Measurements from ENCODE around the gene GPC3.

Gene GPC3

GRCh38 chrX:133786382-133786781, 199.0 kb downstream of the GPC3 start:
- no peak for DNase-seq
- H3K27me3 ChIP-seq (ENCODE audit: insufficient read depth, low read length, poor library complexity) = no peaks in the 10 kb centered on the region
- H3K27ac ChIP-seq (ENCODE audit: low read depth, low read length) = no peak overlapping the region
- peak overlapping the region; percentile 28 for H2BK120ac ChIP-seq (ENCODE audit: low read depth, low read length)
- H3K36me3 ChIP-seq (ENCODE audit: control insufficient read depth, insufficient read depth, low read length) = no peaks in the 10 kb centered on the region
- H4K8ac ChIP-seq (ENCODE audit: low read depth, low read length) = no peak overlapping the region
- no peaks in the 10 kb centered on the region for H3K79me1 ChIP-seq (ENCODE audit: low read length)
- H3K18ac ChIP-seq (ENCODE audit: low read length) = no peak overlapping the region
- H2BK5ac ChIP-seq (ENCODE audit: low read length) = no peak overlapping the region
- no peak overlapping the region for H4K5ac ChIP-seq (ENCODE audit: low read length)
- H3K4me1 ChIP-seq (ENCODE audit: control insufficient read depth, low read depth, low read length) = no peaks in the 10 kb centered on the region
- H3K56ac ChIP-seq (ENCODE audit: low read length) = no peak overlapping the region
- no CpG with 5 or more reads among the region's 8 CpGs for WGBS (ENCODE audit: extremely low coverage, insufficient coverage, low lambda C conversion rate)
- H3K4me2 ChIP-seq (ENCODE audit: low read length) = no peak overlapping the region
- no peak overlapping the region for H3K4me3 ChIP-seq (ENCODE audit: low read length)
- H3K23ac ChIP-seq (ENCODE audit: low read length) = no peak overlapping the region
- no peaks in the 10 kb centered on the region for H3K79me2 ChIP-seq (ENCODE audit: control insufficient read depth, insufficient read depth, low read length)
- no peak overlapping the region for H2AK5ac ChIP-seq (ENCODE audit: low read length)
- H3K4ac ChIP-seq (ENCODE audit: low read depth, low read length) = peak overlapping the region; percentile 24
- no peak overlapping the region for H3K9ac ChIP-seq (ENCODE audit: low read length)
- H2BK15ac ChIP-seq (replicated peaks; ENCODE audit: low read depth) = no peak overlapping the region

- Histone ChIP-seq H4K5ac (ENCODE audit: low read length) (no peak overlapping the region), H3K56ac (ENCODE audit: low read length) (no peak overlapping the region), H3K23ac (ENCODE audit: low read length) (no peak overlapping the region), H3K27me3 (ENCODE audit: insufficient read depth, low read length, poor library complexity) (no peaks in the 10 kb centered on the region), H2AK5ac (ENCODE audit: low read length) (no peak overlapping the region), H2BK5ac (ENCODE audit: low read length) (no peak overlapping the region), H3K9ac (ENCODE audit: low read length) (no peak overlapping the region), H3K4me2 (ENCODE audit: low read length) (no peak overlapping the region), H3K79me1 (ENCODE audit: low read length) (no peaks in the 10 kb centered on the region), H2BK15ac (replicated peaks; ENCODE audit: low read depth) (no peak overlapping the region), H3K79me2 (ENCODE audit: control insufficient read depth, insufficient read depth, low read length) (no peaks in the 10 kb centered on the region), H2BK120ac (ENCODE audit: low read depth, low read length) (no peak overlapping the region), H3K4me3 (ENCODE audit: low read length) (no peak overlapping the region), H3K27ac (ENCODE audit: low read depth, low read length) (no peak overlapping the region), H3K36me3 (ENCODE audit: control insufficient read depth, insufficient read depth, low read length) (no peaks in the 10 kb centered on the region), H4K8ac (ENCODE audit: low read depth, low read length) (no peak overlapping the region), H3K18ac (ENCODE audit: low read length) (no peak overlapping the region), H3K4ac (ENCODE audit: low read depth, low read length) (no peak overlapping the region), H3K4me1 (ENCODE audit: control insufficient read depth, low read depth, low read length) (no peaks in the 10 kb centered on the region)
- WGBS (ENCODE audit: extremely low coverage, insufficient coverage, low lambda C conversion rate) = no CpG with 5 or more reads among the region's 2 CpGs
- no peak for DNase-seq
These were observed 202.1 kb downstream of the GPC3 start for GRCh38 chrX:133783274-133783673.

- Histone ChIP-seq H3K18ac (ENCODE audit: low read length) (no peak overlapping the region), H3K79me1 (ENCODE audit: low read length) (no peaks in the 10 kb centered on the region), H3K79me2 (ENCODE audit: control insufficient read depth, insufficient read depth, low read length) (no peaks in the 10 kb centered on the region), H4K5ac (ENCODE audit: low read length) (no peak overlapping the region), H3K4ac (ENCODE audit: low read depth, low read length) (no peak overlapping the region), H4K8ac (ENCODE audit: low read depth, low read length) (no peak overlapping the region), H3K23ac (ENCODE audit: low read length) (no peak overlapping the region), H2BK5ac (ENCODE audit: low read length) (no peak overlapping the region), H3K4me3 (ENCODE audit: low read length) (no peak overlapping the region), H3K4me1 (ENCODE audit: control insufficient read depth, low read depth, low read length) (no peaks in the 10 kb centered on the region), H3K27ac (ENCODE audit: low read depth, low read length) (no peak overlapping the region), H2BK120ac (ENCODE audit: low read depth, low read length) (no peak overlapping the region), H3K56ac (ENCODE audit: low read length) (no peak overlapping the region), H2AK5ac (ENCODE audit: low read length) (no peak overlapping the region), H3K36me3 (ENCODE audit: control insufficient read depth, insufficient read depth, low read length) (no peaks in the 10 kb centered on the region), H3K9ac (ENCODE audit: low read length) (no peak overlapping the region), H3K27me3 (ENCODE audit: insufficient read depth, low read length, poor library complexity) (no peaks in the 10 kb centered on the region), H3K4me2 (ENCODE audit: low read length) (no peak overlapping the region), H2BK15ac (replicated peaks; ENCODE audit: low read depth) (no peak overlapping the region)
- no peak for DNase-seq
- whole genome bisulfite sequencing (ENCODE audit: extremely low coverage, insufficient coverage, low lambda C conversion rate) = no CpG with 5 or more reads among the region's 1 CpG
These were observed 204.2 kb downstream of the GPC3 start for GRCh38 chrX:133781174-133781573.

- no CpG with 5 or more reads among the region's 7 CpGs for WGBS (ENCODE audit: extremely low coverage, insufficient coverage, low lambda C conversion rate)
These were observed 209.3 kb downstream of the GPC3 start for GRCh38 chrX:133776072-133776471.

DNA sequence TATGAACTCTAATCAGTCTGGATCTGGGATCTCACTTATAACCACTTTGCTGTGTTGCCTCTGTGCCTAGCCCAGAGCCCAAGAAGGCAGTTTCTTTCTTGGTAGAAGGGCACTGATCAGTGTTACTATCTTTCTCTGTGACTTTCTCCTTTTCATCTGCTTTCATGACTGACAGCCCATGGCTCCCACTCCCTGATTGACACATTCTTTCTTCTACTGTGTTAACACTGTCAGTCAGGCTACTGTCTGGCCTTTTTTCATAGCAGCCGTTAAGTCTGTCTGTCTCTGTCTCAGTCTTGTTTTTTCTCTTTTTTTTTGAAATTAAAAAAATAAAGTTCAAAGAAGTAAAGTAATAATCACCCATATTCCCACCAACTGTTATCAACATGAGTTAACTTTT, 210.6 kb downstream of the GPC3 start:
- Histone ChIP-seq H4K5ac (ENCODE audit: low read length) (no peak overlapping the region), H3K9ac (ENCODE audit: low read length) (no peak overlapping the region), H3K4me3 (ENCODE audit: low read length) (no peak overlapping the region), H3K18ac (ENCODE audit: low read length) (no peak overlapping the region), H2BK15ac (replicated peaks; ENCODE audit: low read depth) (no peak overlapping the region), H2BK5ac (ENCODE audit: low read length) (no peak overlapping the region), H3K23ac (ENCODE audit: low read length) (no peak overlapping the region), H2AK5ac (ENCODE audit: low read length) (no peak overlapping the region), H3K4ac (ENCODE audit: low read depth, low read length) (no peak overlapping the region), H3K36me3 (ENCODE audit: control insufficient read depth, insufficient read depth, low read length) (no peaks in the 10 kb centered on the region), H3K4me2 (ENCODE audit: low read length) (no peak overlapping the region), H4K8ac (ENCODE audit: low read depth, low read length) (no peak overlapping the region), H3K4me1 (ENCODE audit: control insufficient read depth, low read depth, low read length) (no peaks in the 10 kb centered on the region), H3K79me1 (ENCODE audit: low read length) (no peaks in the 10 kb centered on the region), H3K27ac (ENCODE audit: low read depth, low read length) (no peak overlapping the region), H3K79me2 (ENCODE audit: control insufficient read depth, insufficient read depth, low read length) (no peaks in the 10 kb centered on the region), H3K27me3 (ENCODE audit: insufficient read depth, low read length, poor library complexity) (no peaks in the 10 kb centered on the region), H3K56ac (ENCODE audit: low read length) (no peak overlapping the region), H2BK120ac (ENCODE audit: low read depth, low read length) (no peak overlapping the region)
- no peak for DNase-seq
- no CpG with 5 or more reads among the region's 1 CpG for WGBS (ENCODE audit: extremely low coverage, insufficient coverage, low lambda C conversion rate)

More at GRCh38 chrX:133776072-133776471, 209.3 kb downstream of the GPC3 start:
- H3K4me2 ChIP-seq (ENCODE audit: low read length) = no peak overlapping the region
- no peak overlapping the region for H3K23ac ChIP-seq (ENCODE audit: low read length)
- H3K27ac ChIP-seq (ENCODE audit: low read depth, low read length) = no peak overlapping the region
- no peak overlapping the region for H4K8ac ChIP-seq (ENCODE audit: low read depth, low read length)
- H4K5ac ChIP-seq (ENCODE audit: low read length) = no peak overlapping the region
- no peak overlapping the region for H3K9ac ChIP-seq (ENCODE audit: low read length)
- H2BK5ac ChIP-seq (ENCODE audit: low read length) = no peak overlapping the region
- H3K56ac ChIP-seq (ENCODE audit: low read length) = no peak overlapping the region
- no peaks in the 10 kb centered on the region for H3K4me1 ChIP-seq (ENCODE audit: control insufficient read depth, low read depth, low read length)
- no peaks in the 10 kb centered on the region for H3K36me3 ChIP-seq (ENCODE audit: control insufficient read depth, insufficient read depth, low read length)
- H3K4me3 ChIP-seq (ENCODE audit: low read length) = no peak overlapping the region
- no peak overlapping the region for H2BK120ac ChIP-seq (ENCODE audit: low read depth, low read length)
- H3K4ac ChIP-seq (ENCODE audit: low read depth, low read length) = no peak overlapping the region
- peak; percentile 18 for DNase-seq
- no peaks in the 10 kb centered on the region for H3K27me3 ChIP-seq (ENCODE audit: insufficient read depth, low read length, poor library complexity)
- H3K79me1 ChIP-seq (ENCODE audit: low read length) = no peaks in the 10 kb centered on the region
- no peak overlapping the region for H2BK15ac ChIP-seq (replicated peaks; ENCODE audit: low read depth)
- H3K18ac ChIP-seq (ENCODE audit: low read length) = no peak overlapping the region
- no peaks in the 10 kb centered on the region for H3K79me2 ChIP-seq (ENCODE audit: control insufficient read depth, insufficient read depth, low read length)
- H2AK5ac ChIP-seq (ENCODE audit: low read length) = no peak overlapping the region

DNA sequence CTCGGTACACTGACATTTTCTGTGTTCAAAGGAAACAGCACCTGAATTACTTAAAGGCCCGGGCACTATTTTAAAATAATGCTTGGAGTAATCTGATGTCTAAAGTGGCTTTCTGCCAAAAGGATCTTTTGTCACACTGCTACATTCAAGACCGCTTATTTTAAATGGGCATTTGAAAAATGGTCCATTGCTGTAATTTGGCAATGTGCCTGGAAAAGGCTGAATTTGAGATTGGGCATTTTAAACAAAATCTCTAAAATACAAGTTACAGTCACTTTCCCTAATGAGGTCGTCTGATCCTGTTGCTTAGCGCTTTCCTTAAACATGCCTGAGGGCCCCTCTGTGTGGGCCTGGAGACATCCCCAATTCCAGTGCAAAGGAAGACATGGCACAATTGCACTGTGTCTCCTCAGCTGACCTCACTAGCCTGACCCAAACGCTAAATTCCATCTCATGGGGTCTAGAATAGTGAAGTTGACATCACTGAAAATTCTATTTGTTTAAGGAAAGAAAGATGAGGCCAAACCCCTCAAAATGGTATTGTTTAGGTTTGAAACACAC, 214.2 kb downstream of the GPC3 start:
- Histone ChIP-seq H3K4ac (ENCODE audit: low read depth, low read length) (no peak overlapping the region), H2BK120ac (ENCODE audit: low read depth, low read length) (no peak overlapping the region), H3K18ac (ENCODE audit: low read length) (no peak overlapping the region), H3K79me2 (ENCODE audit: control insufficient read depth, insufficient read depth, low read length) (no peaks in the 10 kb centered on the region), H3K27me3 (ENCODE audit: insufficient read depth, low read length, poor library complexity) (no peaks in the 10 kb centered on the region), H2AK5ac (ENCODE audit: low read length) (no peak overlapping the region), H3K36me3 (ENCODE audit: control insufficient read depth, insufficient read depth, low read length) (no peaks in the 10 kb centered on the region), H3K4me1 (ENCODE audit: control insufficient read depth, low read depth, low read length) (no peaks in the 10 kb centered on the region), H2BK15ac (replicated peaks; ENCODE audit: low read depth) (no peak overlapping the region), H4K8ac (ENCODE audit: low read depth, low read length) (no peak overlapping the region), H3K4me2 (ENCODE audit: low read length) (no peak overlapping the region), H3K56ac (ENCODE audit: low read length) (no peak overlapping the region), H4K5ac (ENCODE audit: low read length) (no peak overlapping the region), H3K4me3 (ENCODE audit: low read length) (no peak overlapping the region), H3K9ac (ENCODE audit: low read length) (no peak overlapping the region), H3K23ac (ENCODE audit: low read length) (no peak overlapping the region), H3K27ac (ENCODE audit: low read depth, low read length) (no peak overlapping the region), H2BK5ac (ENCODE audit: low read length) (no peak overlapping the region), H3K79me1 (ENCODE audit: low read length) (no peaks in the 10 kb centered on the region)
- no peak for DNase-seq
- WGBS (ENCODE audit: extremely low coverage, insufficient coverage, low lambda C conversion rate) = no CpG with 5 or more reads among the region's 6 CpGs

All from mesendoderm (in vitro differentiated cells).